Body of pancreas (tissue), 4 donors: ENCODE results near the gene HCN3. TPM values are rescaled to one million over a fixed set of nuclear protein-coding genes. Genes with fewer than 3 reads are reported as not detected.

ENCODE experiments used
- ATAC-seq: fragments of 150-250 bp; one replicate; pipeline ENCODE4 v1.9.1; 2016
- DNase-seq, 4 donors: peaks; one replicate each; pipeline ENCODE4 v3.0.0-alpha.2; 2019
- H3K27ac ChIP-seq, 4 donors: fragments of 200-600 bp; sonication (generic); 1 replicate in 3 of 4; 2 replicates in 1 of 4; pipeline versions ENCODE4 v1.5.1 to v1.6.1; 2016 to 2019; ENCODE audit warnings: mild to moderate bottlenecking in 1 of 4, mixed read lengths in 1 of 4, moderate library complexity in 1 of 4
- H3K27me3 ChIP-seq, 2 donors: fragments of 200-600 bp; sonication (generic); one replicate each; pipeline ENCODE4 v1.6.0; 2016; ENCODE audit warnings: mild to moderate bottlenecking in 1 of 2
- H3K36me3 ChIP-seq, 2 donors: fragments of 200-600 bp; sonication (generic); replicated peaks in 1 of 2; 2 replicates each; pipeline ENCODE4 v1.5.1; 2016; ENCODE audit warnings: low read depth in 2 of 2; ENCODE audit not compliant: insufficient read depth in 1 of 2
- H3K4me1 ChIP-seq: fragments of 200-600 bp; sonication (generic); one replicate; pipeline ENCODE4 v1.6.0; 2016
- H3K4me3 ChIP-seq, 2 donors: fragments of 200-600 bp; sonication (generic); 1 replicate in 1 of 2; 2 replicates in 1 of 2; pipeline ENCODE4 v1.5.1; 2016 to 2019
- H3K9me3 ChIP-seq, 3 donors: fragments of 200-600 bp; sonication (generic); 1 replicate in 2 of 3; 2 replicates in 1 of 3; pipeline ENCODE4 v1.5.1; 2016
- CTCF ChIP-seq, 7 experiments: fragments of 450-650 bp in 4 of 7; fragments of 200-600 bp in 3 of 7; sonication (generic) in 3 of 7; IDR thresholded peaks; one replicate each; pipeline ENCODE4 v1.5.1; 2016 to 2019; ENCODE audit warnings: antibody characterized with exemption in 7 of 7
- POLR2A ChIP-seq, 3 donors: fragments of 450-650 bp; IDR thresholded peaks; one replicate each; pipeline ENCODE4 v1.6.1; 2016; ENCODE audit warnings: antibody characterized with exemption in 3 of 3, mild to moderate bottlenecking in 2 of 3
- whole genome bisulfite sequencing, 2 donors: methylation state at CpG; one replicate each; pipeline ENCODE4 v1.1.5; 2017; 5-methylcytosine and 5-hydroxymethylcytosine counted together
- intact Hi-C: fragments of 100-400 bp; cut with DNase I; formaldehyde crosslinking; loops from one replicate; pipeline ENCODE4 v1.15.1; 2023
- total RNA-seq, 2 donors: library from RNA; depleted of rRNA; stranded (reverse); fragments of >200 nt; gene quantifications; one replicate each; pipeline ENCODE4 v1.1.0, GENCODE V29; 2016

The HCN3 gene
- total RNA-seq, 2 donors from 2014 or later = 1.3 to 2.9 TPM

GRCh38 chr1:155318082-155318481, 40.8 kb downstream of the HCN3 start:
- DNase-seq = no peak
- Histone ChIP-seq H3K36me3 (peaks cover 0 to 2% of the 10 kb centered on the region in 2 donors), H3K27ac (no peak overlapping the region), H3K4me1 (peaks cover 24% of the 10 kb centered on the region), H3K27me3 (no peaks in the 10 kb centered on the region), H3K9me3 (no peaks in the 10 kb centered on the region), H3K4me3 (no peak overlapping the region)
- no peak for TF ChIP-seq CTCF (IDR thresholded peaks at IDR 0.05)
- no peak for TF ChIP-seq POLR2A (IDR thresholded peaks at IDR 0.05)
- ATAC-seq = no peak
- 90 to 98% methylated on average over 5 to 9 of the region's 9 CpGs for WGBS, 2 donors
- intact Hi-C loops = no loop called here

- no peak overlapping the region for H3K4me3 ChIP-seq
- intact Hi-C loops = no loop called here
- no peaks in the 10 kb centered on the region for H3K27me3 ChIP-seq
- 68 to 77% methylated on average over 5 of the region's 5 CpGs for WGBS, 2 donors
- H3K36me3 ChIP-seq = peaks cover 0 to 2% of the 10 kb centered on the region in 2 donors
- no peak for DNase-seq
- H3K4me1 ChIP-seq = peaks cover 24% of the 10 kb centered on the region
- H3K9me3 ChIP-seq = no peaks in the 10 kb centered on the region
- TF ChIP-seq POLR2A (IDR thresholded peaks at IDR 0.05) (no peak), CTCF (IDR thresholded peaks at IDR 0.05) (no peak)
- no peak overlapping the region for H3K27ac ChIP-seq
- ATAC-seq = no peak
These were observed 42.3 kb downstream of the HCN3 start for GRCh38 chr1:155319536-155319935.

GRCh38 chr1:155320252-155320651, 43.0 kb downstream of the HCN3 start:
- Histone ChIP-seq H3K27ac (peak overlapping the region in 1 of 4 donors; percentile 28), H3K4me1 (peaks cover 27% of the 10 kb centered on the region), H3K9me3 (no peaks in the 10 kb centered on the region), H3K27me3 (no peaks in the 10 kb centered on the region), H3K4me3 (no peak overlapping the region), H3K36me3 (no peaks in the 10 kb centered on the region)
- DNase-seq (no peak), ATAC-seq (no peak)
- intact Hi-C loops = loop anchor here (5.0 kb wide), 1 partner anchor 68 kb away; no protein-coding TSS in a partner anchor
- TF ChIP-seq POLR2A (IDR thresholded peaks at IDR 0.05) = no peak
- TF ChIP-seq CTCF (IDR thresholded peaks at IDR 0.05) = no peak
- 54 to 77% methylated on average over 10 to 11 of the region's 11 CpGs for WGBS, 2 donors

- Histone ChIP-seq H3K27ac (peak within 1 kb of the TSS in 2 of 4 donors; percentile 28 to 35), H3K36me3 (no peaks in the 10 kb centered on the region), H3K9me3 (no peaks in the 10 kb centered on the region), H3K4me1 (peaks cover 33% of the 10 kb centered on the region), H3K27me3 (no peaks in the 10 kb centered on the region), H3K4me3 (no peak within 1 kb of the TSS)
- 19 to 42% methylated on average over 41 to 51 of the region's 51 CpGs for WGBS, 2 donors
- intact Hi-C loops = loop anchor here (5.0 kb wide), 1 partner anchor 69 kb away; no protein-coding TSS in a partner anchor
- peak; percentile 60 to 76 (median 66) for DNase-seq
- TF ChIP-seq POLR2A (IDR thresholded peaks at IDR 0.05) = peak in 2 of 3 donors; percentile 32 to 39
- no peak for TF ChIP-seq CTCF (IDR thresholded peaks at IDR 0.05)
- ATAC-seq = no peak
These were observed 43.7 kb downstream of the HCN3 start, which contains the start of gene RUSC1 for GRCh38 chr1:155320661-155321617. Gene RUSC1 (plus strand): TSS chr1:155320894. CDS start chr1:155321774, 880 bp downstream.
